ENCODE results near the gene C2CD4C.
"Not testable (repeated sequence)": the region's sequence is repeated elsewhere in the genome, so short reads cannot be mapped to it uniquely, and the experiment has no call there.

C2CD4C gene

GRCh38 chr19:413756-414420 lies 4.9 kb upstream of the C2CD4C start:
- no peak for DNase-seq (ENCODE audit: low spot score)

- DNase-seq (ENCODE audit: low spot score): no peak
Measured at GRCh38 chr19:412356-413355, 3.7 kb upstream of the C2CD4C start.

GRCh38 chr19:411723-412355 lies 2.9 kb upstream of the C2CD4C start:
- no peak for DNase-seq (ENCODE audit: low spot score)

- DNase-seq (ENCODE audit: low spot score): not testable (repeated sequence)
Measured at GRCh38 chr19:411121-411722, 2.3 kb upstream of the C2CD4C start.

GRCh38 chr19:410243-410781 lies 1.4 kb upstream of the C2CD4C start:
- DNase-seq (ENCODE audit: low spot score): no peak

GRCh38 chr19:409516-410242 lies 732 bp upstream of the C2CD4C start:
- DNase-seq (ENCODE audit: low spot score): no peak

GRCh38 chr19:408441-408901 lies 476 bp downstream of the C2CD4C start:
- DNase-seq (ENCODE audit: low spot score): no peak

- no peak for DNase-seq (ENCODE audit: low spot score)
Measured at GRCh38 chr19:407511-408440, 1.2 kb downstream of the C2CD4C start.

GRCh38 chr19:406971-407510 lies 1.9 kb downstream of the C2CD4C start:
- DNase-seq (ENCODE audit: low spot score): no peak

- no peak for DNase-seq (ENCODE audit: low spot score)
Measured at GRCh38 chr19:406135-406781, 2.7 kb downstream of the C2CD4C start.

- no peak for DNase-seq (ENCODE audit: low spot score)
Measured at GRCh38 chr19:405121-405965, 3.6 kb downstream of the C2CD4C start.

GRCh38 chr19:403221-404027 lies 5.5 kb downstream of the C2CD4C start:
- no peak for DNase-seq (ENCODE audit: low spot score)

- DNase-seq (ENCODE audit: low spot score): no peak
Measured at GRCh38 chr19:402786-403185, 6.2 kb downstream of the C2CD4C start.

- no peak for DNase-seq (ENCODE audit: low spot score)
Measured at GRCh38 chr19:401866-402511, 7.0 kb downstream of the C2CD4C start.

- no peak for DNase-seq (ENCODE audit: low spot score)
Measured at GRCh38 chr19:400976-401865, 7.7 kb downstream of the C2CD4C start.

- DNase-seq (ENCODE audit: low spot score): no peak
Measured at GRCh38 chr19:399370-399769, 9.6 kb downstream of the C2CD4C start.

All from putamen (tissue), 1 donor.